Peyer's patch (tissue), 4 donors: ENCODE measurements around the gene RPL38.

ENCODE experiments used
- POLR2A ChIP-seq, 2 donors: fragments of 450-650 bp; IDR thresholded peaks; one replicate each; pipeline ENCODE4 v1.5.1; 2017; ENCODE audit warnings: antibody characterized with exemption in 2 of 2, mild to moderate bottlenecking in 2 of 2, moderate library complexity in 2 of 2
- TF ChIP-seq, protein P1 (sequence below), 6 experiments: fragments of 450-650 bp in 4 of 6; fragments of 200-600 bp in 2 of 6; sonication (generic) in 1 of 6; IDR thresholded peaks; one replicate each; pipeline ENCODE4 v1.5.1; 2017 to 2019; ENCODE audit warnings: antibody characterized with exemption in 6 of 6, mild to moderate bottlenecking in 3 of 6, moderate library complexity in 1 of 6

DNA sequence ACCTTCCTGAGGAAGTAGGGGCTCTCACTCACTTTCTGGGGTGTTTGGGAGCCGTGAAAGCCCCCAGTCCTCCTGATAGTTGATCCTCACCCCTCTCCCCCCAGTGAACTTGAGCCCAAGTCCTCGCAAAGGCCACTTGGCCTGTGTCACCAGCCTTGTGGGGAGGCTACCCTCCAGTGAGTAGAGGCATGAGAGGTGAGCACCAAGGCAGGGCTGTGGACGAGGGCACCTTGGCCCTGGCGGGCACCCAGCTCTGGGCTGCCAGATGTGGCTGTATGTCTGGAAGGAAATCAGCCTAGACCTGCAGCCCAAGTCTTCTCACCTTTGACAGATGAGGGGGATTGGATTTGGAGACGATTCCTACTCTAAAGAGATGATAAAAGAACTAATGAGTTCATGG is 13.0 kb downstream of the RPL38 start:
- TF ChIP-seq, protein P1, sequence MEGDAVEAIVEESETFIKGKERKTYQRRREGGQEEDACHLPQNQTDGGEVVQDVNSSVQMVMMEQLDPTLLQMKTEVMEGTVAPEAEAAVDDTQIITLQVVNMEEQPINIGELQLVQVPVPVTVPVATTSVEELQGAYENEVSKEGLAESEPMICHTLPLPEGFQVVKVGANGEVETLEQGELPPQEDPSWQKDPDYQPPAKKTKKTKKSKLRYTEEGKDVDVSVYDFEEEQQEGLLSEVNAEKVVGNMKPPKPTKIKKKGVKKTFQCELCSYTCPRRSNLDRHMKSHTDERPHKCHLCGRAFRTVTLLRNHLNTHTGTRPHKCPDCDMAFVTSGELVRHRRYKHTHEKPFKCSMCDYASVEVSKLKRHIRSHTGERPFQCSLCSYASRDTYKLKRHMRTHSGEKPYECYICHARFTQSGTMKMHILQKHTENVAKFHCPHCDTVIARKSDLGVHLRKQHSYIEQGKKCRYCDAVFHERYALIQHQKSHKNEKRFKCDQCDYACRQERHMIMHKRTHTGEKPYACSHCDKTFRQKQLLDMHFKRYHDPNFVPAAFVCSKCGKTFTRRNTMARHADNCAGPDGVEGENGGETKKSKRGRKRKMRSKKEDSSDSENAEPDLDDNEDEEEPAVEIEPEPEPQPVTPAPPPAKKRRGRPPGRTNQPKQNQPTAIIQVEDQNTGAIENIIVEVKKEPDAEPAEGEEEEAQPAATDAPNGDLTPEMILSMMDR (IDR thresholded peaks at IDR 0.05): no peak
- TF ChIP-seq POLR2A (IDR thresholded peaks at IDR 0.05): no peak
